Hematopoietic multipotent progenitor cell treated with erythropoietin and hydrocortisone succinate and interleukin-3 and kit ligand, for 4 days (in vitro differentiated cells): ENCODE data around the gene RNF103.

Experiments used
- DNase-seq: peaks from one replicate; pipeline ENCODE4 v3.0.0-alpha.2; 2015

The RNF103 gene

GRCh38 chr2:86563650-86564061, 60.0 kb downstream of the RNF103 start:
- DNase-seq, result no peak

- DNase-seq, result peak; percentile 99
Observed at GRCh38 chr2:86562922-86563649, 60.6 kb downstream of the RNF103 start, which contains the start of gene CHMP3. Gene CHMP3 (minus strand): TSS chr2:86563443. CDS start chr2:86563348, 95 bp downstream.

- DNase-seq, result no peak
Observed at GRCh38 chr2:86562485-86562921, 61.2 kb downstream of the RNF103 start.

- DNase-seq, result no peak
Observed at GRCh38 chr2:86557836-86558235, 65.8 kb downstream of the RNF103 start.

- DNase-seq, result no peak
Observed at GRCh38 chr2:86556508-86556907, 67.2 kb downstream of the RNF103 start.
